ENCODE data around the gene CTNNA2.

DNA sequence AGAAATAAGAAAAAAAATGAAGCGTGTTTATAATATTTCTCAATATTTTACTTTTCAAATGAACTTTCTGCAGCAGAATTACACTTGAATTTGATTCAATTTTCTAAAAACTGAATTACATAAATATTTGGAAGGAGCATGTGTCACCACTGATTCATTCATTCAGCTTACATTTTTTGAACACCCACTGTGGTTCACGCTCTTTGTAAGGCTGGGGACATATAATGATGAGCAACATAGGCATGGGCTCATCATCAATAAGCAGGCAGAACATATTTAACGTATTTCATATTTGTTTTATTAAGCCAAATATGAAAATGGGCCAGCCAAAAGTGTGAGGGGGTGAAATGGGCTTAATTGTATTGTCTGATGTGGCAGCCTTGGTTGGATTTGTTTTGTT is 209.1 kb downstream of the CTNNA2 start:
- TF ChIP-seq CTCF (IDR thresholded peaks at IDR 0.05) (no peak), POLR2A (IDR thresholded peaks at IDR 0.05) (no peak)

Measured in uterus (tissue), 2 donors.